Chondrocyte (in vitro differentiated cells): ENCODE measurements around the gene DXO. TPM values are rescaled to one million over a fixed set of nuclear protein-coding genes. Genes with fewer than 3 reads are reported as not detected.
A peak's percentile ranks its signal among the peaks of the same experiment; 100 is the strongest.

Source experiments
- DNase-seq: peaks from one replicate; pipeline ENCODE4 v3.0.0; 2021; ENCODE audit warnings: mixed read lengths, low spot score
- H3K27ac Mint-ChIP-seq: one replicate; pipeline ENCODE4 v1.8.0; 2021; ENCODE audit warnings: mild to moderate bottlenecking, moderate library complexity, mixed read lengths; ENCODE audit not compliant: unreplicated experiment
- H3K27me3 Mint-ChIP-seq: 2 replicates; pipeline ENCODE4 v1.8.0; 2021; ENCODE audit warnings: low read depth, mixed read lengths
- H3K36me3 Mint-ChIP-seq: 2 replicates; pipeline ENCODE4 v1.8.0; 2021; ENCODE audit warnings: low read depth, mixed read lengths
- H3K4me1 Mint-ChIP-seq: 2 replicates; pipeline ENCODE4 v1.8.0; 2021; ENCODE audit warnings: low read depth, mild to moderate bottlenecking, mixed read lengths
- H3K4me3 Mint-ChIP-seq: one replicate; pipeline ENCODE4 v1.8.0; 2021; ENCODE audit warnings: mild to moderate bottlenecking, moderate library complexity, mixed read lengths; ENCODE audit not compliant: unreplicated experiment
- H3K9me3 Mint-ChIP-seq: 2 replicates; pipeline ENCODE4 v1.8.0; 2021; ENCODE audit warnings: low read depth, mixed read lengths
- total RNA-seq: library from RNA; stranded (reverse); gene quantifications from 3 replicates; pipeline ENCODE4 v1.2.1, GENCODE V29; 2021
- TF ChIP-seq, protein P1 (sequence below): fragments of 200-600 bp; sonication (generic); IDR thresholded peaks from 2 replicates; pipeline ENCODE4 v1.5.0; 2021; ENCODE audit warnings: antibody characterized with exemption, mild to moderate bottlenecking, moderate library complexity

DXO gene
- total RNA-seq, 1 donor from 2014 or later: 25.9 TPM

DNA sequence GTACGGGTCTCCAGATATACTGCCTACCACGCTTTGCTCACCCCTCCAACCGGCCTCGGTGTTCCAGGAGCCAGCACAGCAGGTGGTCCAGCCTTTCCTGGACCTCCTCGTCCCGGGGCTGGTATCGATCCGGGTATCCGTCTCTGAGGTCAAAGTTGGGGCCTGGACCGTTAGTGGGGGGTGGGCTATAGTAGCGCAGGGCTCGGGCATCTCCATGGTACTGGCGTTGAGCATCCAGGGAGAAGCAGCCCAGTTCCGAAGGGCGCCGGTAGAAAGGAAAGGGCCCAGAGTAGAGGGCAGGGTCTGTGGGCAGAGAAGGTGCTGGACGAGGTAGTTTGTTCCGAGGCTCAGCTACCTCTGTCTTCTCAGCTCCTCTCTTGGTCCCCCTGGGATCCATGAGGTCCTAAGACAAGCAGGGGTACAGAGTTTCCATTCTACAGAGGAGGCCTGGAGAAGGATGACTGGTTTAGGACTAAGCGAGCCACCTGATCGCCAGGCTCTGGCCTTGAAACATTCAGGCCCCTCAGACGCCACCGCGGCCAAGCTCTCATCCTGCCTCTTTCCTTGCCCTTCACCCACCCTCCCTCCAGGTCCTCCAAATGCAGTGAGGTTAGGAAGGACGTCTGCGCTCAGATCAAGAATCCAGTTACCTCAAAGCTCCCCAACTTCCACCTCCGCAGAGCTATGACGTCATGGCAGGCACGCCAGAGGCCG lies 502 bp downstream of the DXO start:
- no peaks in the 10 kb centered on the region for H3K9me3 Mint-ChIP-seq
- TF ChIP-seq, protein P1, sequence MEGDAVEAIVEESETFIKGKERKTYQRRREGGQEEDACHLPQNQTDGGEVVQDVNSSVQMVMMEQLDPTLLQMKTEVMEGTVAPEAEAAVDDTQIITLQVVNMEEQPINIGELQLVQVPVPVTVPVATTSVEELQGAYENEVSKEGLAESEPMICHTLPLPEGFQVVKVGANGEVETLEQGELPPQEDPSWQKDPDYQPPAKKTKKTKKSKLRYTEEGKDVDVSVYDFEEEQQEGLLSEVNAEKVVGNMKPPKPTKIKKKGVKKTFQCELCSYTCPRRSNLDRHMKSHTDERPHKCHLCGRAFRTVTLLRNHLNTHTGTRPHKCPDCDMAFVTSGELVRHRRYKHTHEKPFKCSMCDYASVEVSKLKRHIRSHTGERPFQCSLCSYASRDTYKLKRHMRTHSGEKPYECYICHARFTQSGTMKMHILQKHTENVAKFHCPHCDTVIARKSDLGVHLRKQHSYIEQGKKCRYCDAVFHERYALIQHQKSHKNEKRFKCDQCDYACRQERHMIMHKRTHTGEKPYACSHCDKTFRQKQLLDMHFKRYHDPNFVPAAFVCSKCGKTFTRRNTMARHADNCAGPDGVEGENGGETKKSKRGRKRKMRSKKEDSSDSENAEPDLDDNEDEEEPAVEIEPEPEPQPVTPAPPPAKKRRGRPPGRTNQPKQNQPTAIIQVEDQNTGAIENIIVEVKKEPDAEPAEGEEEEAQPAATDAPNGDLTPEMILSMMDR: no peak
- peak overlapping the region; percentile 96 for H3K4me3 Mint-ChIP-seq
- peak overlapping the region; percentile 100 for H3K27ac Mint-ChIP-seq
- no peaks in the 10 kb centered on the region for H3K27me3 Mint-ChIP-seq
- peak; percentile 93 for DNase-seq
- H3K4me1 Mint-ChIP-seq: peaks cover 36% of the 10 kb centered on the region
- H3K36me3 Mint-ChIP-seq: peaks cover 16% of the 10 kb centered on the region

DNA sequence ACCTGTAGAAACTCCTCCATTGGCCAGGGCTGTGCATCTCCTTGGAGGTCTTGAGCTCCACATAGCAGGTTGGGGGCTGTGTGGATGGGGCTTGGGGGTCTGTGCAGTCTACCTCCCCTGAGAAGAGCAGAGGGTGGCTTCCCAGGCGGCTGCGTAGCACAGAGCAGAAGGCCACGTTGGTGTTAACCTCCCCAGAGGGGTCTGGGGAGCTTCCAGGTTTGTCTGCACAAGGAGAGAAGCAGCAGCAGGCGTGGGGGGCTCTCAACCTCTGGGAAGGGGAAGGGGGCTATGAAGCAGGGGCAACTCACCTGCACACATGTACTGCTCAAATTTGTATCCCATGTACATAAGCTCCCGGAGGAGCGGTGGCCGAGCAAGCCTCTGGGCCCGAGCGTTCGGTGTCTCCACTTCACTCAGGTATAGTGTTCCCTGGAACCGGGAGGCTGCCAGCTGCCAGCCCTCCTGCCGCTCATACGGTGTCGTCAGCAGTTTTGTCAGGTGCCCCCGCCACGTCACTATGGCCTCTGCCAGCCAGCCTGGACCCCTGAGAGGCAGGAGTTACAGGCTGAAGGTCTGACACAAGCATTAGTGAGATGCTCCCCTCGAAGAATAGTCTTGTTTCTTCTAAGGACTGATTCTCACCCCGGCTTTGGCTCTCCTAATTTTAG lies 1.2 kb downstream of the DXO start:
- H3K9me3 Mint-ChIP-seq: no peaks in the 10 kb centered on the region
- TF ChIP-seq, protein P1: no peak
- peak overlapping the region; percentile 100 for H3K27ac Mint-ChIP-seq
- no peaks in the 10 kb centered on the region for H3K27me3 Mint-ChIP-seq
- H3K4me1 Mint-ChIP-seq: peaks cover 36% of the 10 kb centered on the region
- peak; percentile 86 for DNase-seq
- peak overlapping the region; percentile 96 for H3K4me3 Mint-ChIP-seq
- peaks cover 18% of the 10 kb centered on the region for H3K36me3 Mint-ChIP-seq

DNA sequence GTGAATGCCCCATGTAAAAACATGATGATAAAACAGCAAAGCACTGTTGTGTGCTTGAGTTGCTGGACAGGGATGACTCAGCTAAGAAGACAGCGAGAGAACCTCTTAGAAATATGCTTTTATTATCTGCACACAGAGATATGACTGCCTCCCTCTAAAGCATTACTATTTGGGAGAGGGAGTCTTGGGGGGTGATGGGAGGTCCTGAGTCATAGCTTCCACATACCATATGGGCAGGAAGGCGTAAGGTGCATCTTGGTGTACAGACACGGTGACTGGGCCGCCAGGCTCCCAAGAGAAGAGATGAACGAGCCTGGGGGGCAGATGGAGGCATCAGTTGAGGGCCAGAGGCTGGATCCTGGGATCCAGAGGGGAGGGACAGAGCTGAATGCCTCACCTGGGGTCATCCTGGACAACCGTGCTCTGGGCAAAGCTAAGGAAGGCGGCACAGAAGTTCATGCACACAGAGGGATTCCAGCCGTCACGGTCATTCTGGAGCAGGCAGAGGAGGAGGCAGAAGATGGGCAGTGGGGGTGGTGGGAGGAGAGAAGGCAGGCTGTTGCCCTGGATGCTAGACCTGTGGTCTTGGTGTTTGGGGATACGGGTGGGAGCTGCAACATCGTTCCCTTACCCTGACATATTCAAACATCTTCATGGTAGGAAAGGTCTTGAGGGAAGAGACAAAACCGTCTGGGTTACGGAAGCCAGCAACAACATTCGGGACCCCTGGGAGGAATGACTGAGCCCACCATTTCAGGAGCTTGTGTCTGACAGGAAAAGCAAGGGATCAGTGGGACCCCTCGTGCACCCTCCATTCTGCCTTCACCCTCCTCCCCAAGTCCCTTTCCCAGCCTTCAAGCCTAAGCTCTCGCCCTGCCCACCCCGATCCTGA lies 2.0 kb downstream of the DXO start:
- peaks cover 18% of the 10 kb centered on the region for H3K36me3 Mint-ChIP-seq
- peak overlapping the region; percentile 100 for H3K27ac Mint-ChIP-seq
- peaks cover 36% of the 10 kb centered on the region for H3K4me1 Mint-ChIP-seq
- DNase-seq: peak; percentile 44
- no peaks in the 10 kb centered on the region for H3K9me3 Mint-ChIP-seq
- no peaks in the 10 kb centered on the region for H3K27me3 Mint-ChIP-seq
- TF ChIP-seq, protein P1: no peak
- peak overlapping the region; percentile 96 for H3K4me3 Mint-ChIP-seq

DNA sequence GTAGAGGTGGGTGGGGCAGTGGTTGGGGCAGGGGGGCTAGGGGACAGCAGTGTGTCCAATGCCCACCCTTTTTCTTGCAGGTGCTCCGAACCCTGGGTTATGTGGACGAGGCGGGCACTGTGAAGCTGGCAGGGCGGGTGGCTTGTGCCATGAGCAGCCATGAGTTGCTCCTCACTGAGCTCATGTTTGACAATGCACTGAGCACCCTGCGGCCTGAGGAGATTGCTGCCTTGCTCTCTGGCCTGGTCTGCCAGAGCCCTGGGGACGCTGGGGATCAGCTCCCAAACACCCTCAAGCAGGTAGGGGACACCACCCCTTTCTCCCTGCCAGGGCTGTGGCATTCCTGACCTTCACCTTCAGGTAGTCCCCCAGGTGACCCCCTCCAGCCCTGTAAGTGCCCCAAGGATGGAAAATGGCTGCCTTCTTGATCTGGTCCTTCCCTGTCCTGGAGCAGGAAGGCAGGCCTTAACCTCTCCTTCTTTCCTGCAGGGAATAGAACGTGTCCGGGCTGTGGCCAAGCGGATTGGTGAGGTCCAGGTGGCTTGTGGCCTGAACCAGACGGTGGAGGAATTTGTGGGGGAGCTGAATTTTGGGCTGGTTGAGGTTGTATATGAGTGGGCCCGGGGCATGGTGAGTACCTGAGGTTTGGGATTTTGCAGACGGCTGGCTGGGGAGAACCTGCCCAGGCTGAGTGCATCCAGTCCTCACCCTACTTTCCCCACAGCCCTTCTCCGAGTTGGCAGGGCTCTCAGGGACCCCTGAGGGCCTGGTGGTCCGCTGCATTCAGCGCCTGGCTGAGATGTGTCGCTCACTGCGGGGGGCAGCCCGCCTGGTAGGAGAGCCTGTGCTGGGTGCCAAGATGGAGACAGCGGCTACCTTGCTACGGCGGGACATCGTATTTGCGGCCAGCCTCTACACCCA lies 2.9 kb downstream of the DXO start:
- Mint-ChIP-seq H3K9me3 (no peaks in the 10 kb centered on the region), H3K4me3 (no peak overlapping the region), H3K27ac (no peak overlapping the region), H3K4me1 (peaks cover 36% of the 10 kb centered on the region), H3K27me3 (no peaks in the 10 kb centered on the region), H3K36me3 (peaks cover 19% of the 10 kb centered on the region)
- peak; percentile 91 for DNase-seq
- TF ChIP-seq, protein P1: no peak
